ENCODE results near the gene POPDC2. TPM values are rescaled to one million over a fixed set of nuclear protein-coding genes. Genes with fewer than 3 reads are reported as not detected.

POPDC2 gene
- total RNA-seq, 1 experiment from 2014 or later, result 0.37 TPM

GRCh38 chr3:119647843-119648575 is 12.4 kb downstream of the POPDC2 start:
- no peak for DNase-seq
- H3K23me2 ChIP-seq (ENCODE audit: insufficient read length, low read depth, low read length, poor library complexity, severe bottlenecking), result no peaks in the 10 kb centered on the region
- no peaks in the 10 kb centered on the region for H3K27me3 ChIP-seq (ENCODE audit: insufficient read depth, low read length)
- H3K79me2 ChIP-seq (ENCODE audit: insufficient read depth, low read length), result no peaks in the 10 kb centered on the region
- no peak overlapping the region for H3K23ac ChIP-seq (ENCODE audit: insufficient read length, low read depth, low read length)
- H3T11ph ChIP-seq (ENCODE audit: low read length), result no peak overlapping the region
- no peaks in the 10 kb centered on the region; a peak in 1 of 7 replicates for H3K36me3 Mint-ChIP-seq (ENCODE audit: insufficient read depth in 1 of 3, low read depth in 3 of 3)
- H3K4me1 Mint-ChIP-seq, result peaks cover 19 to 25% of the 10 kb centered on the region in 2 experiments
- no peaks in the 10 kb centered on the region for H3K27me3 Mint-ChIP-seq (ENCODE audit: low read depth)
- no peaks in the 10 kb centered on the region; the same call in 1 of the 2 replicates for H3K4me1 ChIP-seq (ENCODE audit: insufficient read depth, low read length)
- no peaks in the 10 kb centered on the region for H3K9me3 ChIP-seq (ENCODE audit: control insufficient read depth, low read depth, low read length)
- no peaks in the 10 kb centered on the region for H3K9me3 Mint-ChIP-seq
- TF ChIP-seq, protein P1, sequence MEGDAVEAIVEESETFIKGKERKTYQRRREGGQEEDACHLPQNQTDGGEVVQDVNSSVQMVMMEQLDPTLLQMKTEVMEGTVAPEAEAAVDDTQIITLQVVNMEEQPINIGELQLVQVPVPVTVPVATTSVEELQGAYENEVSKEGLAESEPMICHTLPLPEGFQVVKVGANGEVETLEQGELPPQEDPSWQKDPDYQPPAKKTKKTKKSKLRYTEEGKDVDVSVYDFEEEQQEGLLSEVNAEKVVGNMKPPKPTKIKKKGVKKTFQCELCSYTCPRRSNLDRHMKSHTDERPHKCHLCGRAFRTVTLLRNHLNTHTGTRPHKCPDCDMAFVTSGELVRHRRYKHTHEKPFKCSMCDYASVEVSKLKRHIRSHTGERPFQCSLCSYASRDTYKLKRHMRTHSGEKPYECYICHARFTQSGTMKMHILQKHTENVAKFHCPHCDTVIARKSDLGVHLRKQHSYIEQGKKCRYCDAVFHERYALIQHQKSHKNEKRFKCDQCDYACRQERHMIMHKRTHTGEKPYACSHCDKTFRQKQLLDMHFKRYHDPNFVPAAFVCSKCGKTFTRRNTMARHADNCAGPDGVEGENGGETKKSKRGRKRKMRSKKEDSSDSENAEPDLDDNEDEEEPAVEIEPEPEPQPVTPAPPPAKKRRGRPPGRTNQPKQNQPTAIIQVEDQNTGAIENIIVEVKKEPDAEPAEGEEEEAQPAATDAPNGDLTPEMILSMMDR (conservative IDR thresholded peaks at IDR 0.05), result no peak
- H3K27ac ChIP-seq (ENCODE audit: insufficient read length, low read depth, low read length), result no peak overlapping the region
- H3K14ac ChIP-seq (ENCODE audit: insufficient read depth, low read length), result no peak overlapping the region
- H2BK20ac ChIP-seq (ENCODE audit: low read depth, low read length, poor library complexity, severe bottlenecking), result no peak overlapping the region
- no peak overlapping the region for H3K4me2 ChIP-seq (ENCODE audit: insufficient read depth, insufficient read length, low read length)
- H2AFZ ChIP-seq (ENCODE audit: low read length), result no peak overlapping the region
- no peak overlapping the region for H2BK5ac ChIP-seq (ENCODE audit: insufficient read length, low read length)
- H4K91ac ChIP-seq (ENCODE audit: insufficient read length, low read depth, low read length), result no peak overlapping the region
- H2AK5ac ChIP-seq (ENCODE audit: insufficient read length, low read length), result no peak overlapping the region
- H4K8ac ChIP-seq (replicated peaks; ENCODE audit: insufficient read length, low read depth, low read length), result no peak overlapping the region
- H3K27ac Mint-ChIP-seq, result peak overlapping the region in 1 of 3 experiments; percentile 8; a peak in 1 of 7 replicates
- no peak overlapping the region for H3K18ac ChIP-seq (ENCODE audit: insufficient read length, low read depth, low read length)
- no peak overlapping the region for H2BK15ac ChIP-seq (ENCODE audit: low read depth, low read length)
- no peak overlapping the region for H3K9ac ChIP-seq (ENCODE audit: extremely low read depth, insufficient read length, low read length)
- H4K5ac ChIP-seq (ENCODE audit: insufficient read length, low read depth, low read length), result no peak overlapping the region
- H3K79me1 ChIP-seq (ENCODE audit: insufficient read depth, low read depth, low read length, poor library complexity, severe bottlenecking), result no peaks in the 10 kb centered on the region
- no peak overlapping the region for H2BK120ac ChIP-seq (ENCODE audit: low read depth, low read length, poor library complexity, severe bottlenecking)
- WGBS (ENCODE audit: extremely low coverage, insufficient read length, low lambda C conversion rate), result no CpG with 5 or more reads among the region's 12 CpGs
- no peak overlapping the region for H3K4me3 Mint-ChIP-seq
- H4K20me1 ChIP-seq (ENCODE audit: control insufficient read depth, insufficient read depth, insufficient read length), result no peaks in the 10 kb centered on the region
- H3K4ac ChIP-seq (ENCODE audit: low read depth, low read length), result no peak overlapping the region
- no peak overlapping the region for H3K56ac ChIP-seq (ENCODE audit: insufficient read length, low read depth, low read length)
- no peak overlapping the region for H2BK12ac ChIP-seq (ENCODE audit: insufficient read length, low read depth, low read length)
